HUDEP-2 (cell line): ENCODE results near the gene SRPRA.
"Not testable (repeated sequence)": the region's sequence is repeated elsewhere in the genome, so short reads cannot be mapped to it uniquely, and the experiment has no call there.

Experiments used
- DNase-seq, 76 experiments: peaks; one replicate each; lab custom pipeline; 2025; ENCODE audit not compliant: unreplicated experiment in 76 of 76; lab: John Stamatoyannopoulos, UW

SRPRA gene

DNA sequence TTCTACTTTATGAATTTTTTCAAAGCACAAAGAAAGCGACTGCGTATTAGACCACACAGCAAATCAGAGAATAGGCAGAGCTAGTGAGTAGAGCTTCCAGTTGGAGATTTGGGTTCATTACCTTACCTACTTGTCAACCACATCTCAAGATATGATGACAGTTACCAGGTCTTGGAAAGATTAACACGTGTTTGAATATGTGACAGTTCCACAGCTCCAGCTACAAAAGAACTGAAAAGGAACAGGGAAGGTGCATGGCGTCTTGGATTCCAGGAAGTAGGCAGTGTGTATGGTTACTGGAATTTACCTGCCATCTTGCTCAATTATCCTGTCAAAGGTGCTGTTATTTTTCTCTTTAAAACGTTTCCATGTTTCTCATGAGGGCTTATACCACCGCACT lies 19.5 kb upstream of the SRPRA start:
- no peak for DNase-seq

DNA sequence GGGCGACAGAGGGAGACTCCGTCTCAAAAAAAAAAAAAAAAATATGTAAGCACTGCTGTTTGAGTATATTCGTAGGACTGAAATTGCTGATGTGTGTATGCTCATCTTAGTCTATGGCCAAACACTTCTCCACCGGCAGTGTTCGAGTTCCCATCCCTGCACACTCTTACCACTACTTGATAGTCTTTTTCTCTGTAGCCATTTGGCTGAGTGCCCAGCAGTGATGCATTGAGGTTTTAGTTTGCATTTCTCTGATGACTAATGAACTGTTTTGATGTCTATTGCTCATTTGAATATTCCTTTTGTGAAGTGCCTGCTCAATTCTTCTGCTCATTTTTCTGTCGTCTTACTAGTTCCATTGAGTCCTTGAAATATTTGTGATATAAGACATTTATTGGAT lies 16.1 kb upstream of the SRPRA start:
- peak in 67 of 76 experiments; percentile 7 to 82 (median 50) for DNase-seq

DNA sequence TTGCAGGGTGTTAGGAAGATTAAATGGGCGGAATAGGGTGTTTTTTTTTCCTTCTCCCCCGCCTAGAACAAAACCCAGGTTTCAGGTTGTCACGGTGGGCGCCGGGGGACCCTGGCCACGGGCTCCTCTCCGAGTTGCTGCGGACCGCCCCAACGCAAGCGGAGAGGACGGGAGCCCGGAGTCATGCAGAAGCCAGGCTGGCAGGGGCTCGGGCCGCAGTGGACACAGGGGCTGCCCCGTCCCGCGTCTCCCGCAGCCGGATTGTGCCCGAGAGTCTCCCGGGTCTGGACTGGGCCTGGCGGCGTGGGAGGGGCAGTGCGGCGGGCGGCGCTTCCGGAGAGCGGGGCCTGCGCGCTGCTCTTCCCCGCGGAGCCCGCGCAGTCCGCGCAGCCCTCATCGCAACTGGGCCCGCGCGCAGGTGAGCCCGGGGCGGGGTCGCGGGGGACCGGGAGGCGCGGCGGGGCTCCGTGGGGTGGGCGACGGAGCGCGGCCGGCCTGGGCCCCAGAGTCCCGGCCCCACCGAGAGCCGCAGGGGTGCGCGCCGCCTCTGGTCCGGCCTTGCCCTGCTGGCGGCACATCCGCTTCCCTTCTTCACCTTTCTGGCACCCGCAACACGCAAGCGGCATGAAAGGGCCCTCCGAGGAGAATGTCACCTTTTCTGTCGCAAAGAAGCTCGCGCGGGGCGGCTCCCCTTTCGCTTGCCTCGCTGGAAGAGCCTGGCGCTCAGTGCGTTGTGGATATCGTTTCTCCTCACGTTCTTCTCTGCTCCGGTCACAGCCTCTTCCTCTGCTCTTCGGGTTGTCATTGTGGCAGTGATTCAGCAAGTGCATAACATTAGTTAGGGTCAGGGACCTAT lies 14.3 kb upstream of the SRPRA start, which contains the start of gene TIRAP:
Gene TIRAP (plus strand): TSS at position 358 of the 856 bp plus-strand sequence. CDS start 7,802 bp downstream, outside the sequence.
- DNase-seq, result peak in 28 of 76 experiments; percentile 5 to 55 (median 26)

DNA sequence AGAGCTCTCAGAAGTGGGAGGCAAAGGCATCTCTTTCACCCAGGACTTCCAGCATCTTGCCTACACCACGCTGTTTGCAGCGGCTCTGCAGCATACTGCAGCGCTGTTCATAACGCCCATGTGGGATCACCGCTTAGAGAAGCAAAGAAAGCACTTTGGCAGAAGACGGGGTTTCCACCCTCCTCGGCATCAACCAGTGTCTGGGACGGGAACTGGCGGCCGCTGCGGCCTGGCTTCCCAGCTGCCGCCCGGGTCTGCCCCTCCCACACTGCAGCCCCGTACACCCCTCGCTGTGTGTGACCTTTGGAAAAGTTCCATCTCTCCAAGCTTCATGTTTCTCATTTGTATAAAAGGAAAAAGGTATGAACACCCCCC lies 13.7 kb upstream of the SRPRA start:
- DNase-seq, result peak in 6 of 76 experiments; percentile 6 to 31 (median 8)

DNA sequence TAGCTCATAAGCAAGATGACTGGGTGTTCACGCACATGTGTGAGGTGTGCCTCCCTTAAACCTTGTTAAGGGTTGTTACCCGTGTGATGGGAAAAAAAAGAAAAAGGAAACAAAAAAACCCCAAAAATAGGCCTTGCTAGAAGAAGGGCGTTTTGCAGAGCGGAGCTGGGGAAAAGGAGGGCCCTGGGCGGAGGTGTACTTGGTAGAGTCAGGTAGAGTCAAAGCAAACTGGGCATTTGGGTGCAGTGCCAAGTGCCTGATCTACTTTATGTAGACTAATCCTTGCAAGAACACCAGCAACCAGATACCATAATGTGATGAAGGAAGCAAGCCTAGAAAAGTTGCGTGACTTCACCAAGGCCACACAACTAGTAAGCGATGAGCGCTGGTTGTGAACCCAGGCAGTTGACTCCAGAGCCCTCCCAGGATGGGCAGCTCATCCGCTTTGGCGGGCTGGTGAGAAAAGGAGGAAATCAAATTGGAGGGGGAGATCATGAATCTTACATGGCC lies 13.0 kb upstream of the SRPRA start:
- no peak for DNase-seq

DNA sequence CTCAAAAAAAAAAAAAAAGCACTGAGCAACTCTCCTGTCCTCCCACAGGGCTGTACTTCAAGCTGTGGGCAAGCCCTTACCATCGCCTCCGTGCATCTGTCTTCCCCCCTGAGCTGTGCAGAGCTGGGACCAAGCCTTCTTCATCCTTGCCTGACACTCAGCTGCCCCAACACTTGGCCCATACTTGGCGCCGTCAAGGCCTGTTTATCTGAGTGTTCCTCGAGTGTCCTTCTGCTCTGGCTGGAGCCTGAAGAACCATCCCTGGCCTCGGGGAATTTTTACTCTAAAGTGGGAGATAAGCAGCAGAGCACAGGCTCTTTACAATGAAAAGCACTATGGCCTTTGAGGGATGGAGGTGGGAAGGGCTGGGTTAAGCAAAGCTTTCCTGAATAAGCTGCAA lies 12.6 kb upstream of the SRPRA start:
- DNase-seq, result no peak

DNA sequence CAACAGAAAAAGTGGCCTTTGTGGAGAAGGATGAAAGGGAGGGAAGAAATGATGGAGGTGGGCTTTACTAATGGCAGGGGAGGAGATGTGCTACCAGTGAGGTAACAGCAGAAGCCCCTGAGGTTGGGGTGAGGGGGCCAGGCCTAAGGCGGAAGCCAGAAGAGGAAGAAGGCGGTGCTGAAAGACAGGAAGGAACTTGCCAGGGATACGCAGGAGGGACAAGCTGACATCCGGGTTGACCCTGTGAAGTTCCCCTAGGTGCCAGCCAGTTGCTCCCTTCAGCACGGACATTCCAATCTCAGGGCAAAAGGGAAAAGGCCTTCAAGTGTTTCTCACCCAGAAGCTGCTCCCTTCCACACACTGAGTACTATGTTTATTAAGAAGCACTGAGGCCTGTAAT lies 11.9 kb upstream of the SRPRA start:
- no peak for DNase-seq

DNA sequence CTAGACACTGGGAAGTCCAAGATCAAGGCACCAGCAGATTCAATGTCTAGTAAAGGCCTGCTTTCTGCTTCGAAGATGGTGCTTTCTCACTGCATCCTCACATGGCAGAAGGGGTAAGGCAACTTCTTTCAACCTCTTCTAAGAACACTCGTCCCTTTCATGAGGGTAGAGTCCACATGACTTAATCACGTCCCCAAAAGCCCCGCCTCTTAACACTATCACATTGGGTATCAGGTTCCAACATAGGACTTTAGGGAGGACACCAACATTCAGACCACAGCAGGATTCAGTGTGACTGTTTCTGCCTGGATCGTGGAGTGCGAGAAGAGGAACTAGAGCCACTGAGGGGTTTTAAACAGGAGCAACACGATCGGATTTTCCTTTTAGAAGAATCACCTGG lies 10.5 kb upstream of the SRPRA start:
- DNase-seq, result no peak

DNA sequence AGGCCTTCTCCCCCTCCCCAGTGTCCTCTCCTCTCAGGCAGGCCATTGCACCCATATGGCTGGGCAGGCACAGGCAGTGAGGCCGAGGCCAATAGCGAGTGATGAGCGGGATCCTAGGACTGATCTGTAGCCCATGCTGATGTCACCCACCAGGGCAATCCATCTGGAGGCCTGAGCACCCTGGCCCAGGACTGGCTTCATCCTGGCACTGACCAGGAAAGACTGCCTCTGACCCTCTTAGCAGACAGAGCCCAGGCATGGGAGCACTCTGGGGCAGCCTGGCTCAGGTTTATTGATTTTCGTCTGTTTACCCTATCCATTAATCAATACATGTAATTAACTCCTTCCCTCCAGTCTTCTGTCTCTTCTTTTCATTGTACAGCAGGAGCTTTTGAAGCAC lies 9.1 kb upstream of the SRPRA start:
- DNase-seq, result no peak

DNA sequence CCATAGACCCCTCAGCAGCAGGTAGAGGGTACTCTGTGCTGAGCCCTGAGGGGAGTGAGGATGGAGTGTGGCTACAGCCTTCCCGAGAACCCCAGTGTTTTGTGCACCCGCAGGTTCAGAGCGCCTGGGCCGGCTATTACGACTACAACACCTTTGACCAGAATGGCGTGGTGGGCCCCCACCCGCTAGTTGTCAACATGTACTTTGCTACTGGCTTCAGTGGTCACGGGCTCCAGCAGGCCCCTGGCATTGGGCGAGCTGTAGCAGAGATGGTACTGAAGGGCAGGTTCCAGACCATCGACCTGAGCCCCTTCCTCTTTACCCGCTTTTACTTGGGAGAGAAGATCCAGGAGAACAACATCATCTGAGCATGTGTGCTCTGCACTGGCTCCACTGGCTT lies 8.6 kb upstream of the SRPRA start:
- no peak for DNase-seq

DNA sequence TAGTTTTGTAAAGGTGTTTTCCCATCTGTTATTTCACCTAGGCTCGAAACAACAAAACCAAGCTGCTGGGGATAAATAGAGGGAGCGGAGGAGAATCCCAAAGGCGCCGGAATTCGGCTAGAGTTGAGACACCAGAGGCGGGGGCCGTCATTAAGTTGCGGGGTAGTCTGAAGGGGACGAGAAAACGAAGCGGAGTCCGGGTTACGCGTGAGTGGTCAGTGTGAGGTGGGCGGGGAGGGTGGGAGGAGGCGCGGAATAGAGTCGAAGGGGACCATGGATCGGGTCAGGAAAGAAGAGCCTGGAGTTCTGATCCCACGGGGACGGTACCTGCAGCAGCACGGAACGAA lies 361 bp downstream of the SRPRA start:
- DNase-seq, result no peak

DNA sequence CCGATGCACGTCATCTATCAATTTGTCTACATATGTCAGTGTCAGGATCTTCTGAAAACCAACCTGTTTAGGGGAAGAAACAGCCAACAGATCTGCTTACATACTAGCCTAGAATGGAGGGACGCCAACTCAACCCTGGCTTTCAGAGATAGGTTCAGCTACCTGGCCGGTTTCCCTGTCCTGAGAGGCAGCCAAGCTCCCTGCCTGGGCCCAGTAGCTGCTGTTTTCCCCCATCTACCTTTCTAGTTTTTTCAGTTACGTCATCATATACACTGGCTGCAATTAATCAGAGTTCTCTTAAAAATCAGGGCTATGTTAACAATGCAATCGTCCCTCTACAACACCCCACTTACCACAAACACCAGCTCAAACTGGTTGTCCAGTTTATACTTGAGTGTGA lies 1.0 kb downstream of the SRPRA start:
- DNase-seq, result no peak

DNA sequence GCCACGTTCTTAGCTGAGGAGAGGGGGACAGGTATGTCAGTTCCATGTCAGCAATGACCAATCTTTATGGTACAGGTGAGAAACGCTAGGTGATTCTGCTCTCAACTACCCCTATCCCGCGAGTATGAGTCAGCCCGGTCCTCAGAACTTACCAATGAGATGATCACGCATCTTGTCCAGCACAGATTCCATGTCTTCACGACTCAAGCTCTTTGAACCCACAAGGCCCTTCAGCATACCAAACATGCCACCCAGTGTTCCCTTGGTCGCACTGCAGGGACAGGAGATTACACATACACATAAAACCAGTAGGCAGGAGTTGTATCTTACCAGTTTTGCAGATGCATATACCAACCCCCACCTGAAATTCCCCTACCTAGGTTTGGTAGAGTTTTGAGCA lies 2.9 kb downstream of the SRPRA start:
- DNase-seq, result no peak

DNA sequence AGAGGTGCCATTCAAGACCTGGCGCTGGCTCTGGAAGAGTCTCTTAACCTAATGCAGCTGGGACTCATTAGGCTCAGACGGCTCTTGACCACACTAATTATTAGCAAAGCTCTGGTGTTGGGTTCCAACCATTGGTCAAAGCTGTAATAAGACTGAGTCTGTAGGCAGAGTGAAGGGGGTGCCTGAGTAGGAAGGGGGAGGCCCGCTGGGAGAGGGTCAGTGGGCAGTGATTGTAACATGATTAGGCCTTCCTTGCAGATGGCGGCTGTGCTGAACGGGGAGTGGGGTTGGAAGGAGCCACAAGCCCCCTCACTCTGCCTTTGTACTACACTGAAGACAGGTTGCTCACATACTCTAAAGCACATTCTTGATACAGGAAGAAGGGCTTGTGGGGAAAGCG lies 5.2 kb downstream of the SRPRA start:
- no peak for DNase-seq

DNA sequence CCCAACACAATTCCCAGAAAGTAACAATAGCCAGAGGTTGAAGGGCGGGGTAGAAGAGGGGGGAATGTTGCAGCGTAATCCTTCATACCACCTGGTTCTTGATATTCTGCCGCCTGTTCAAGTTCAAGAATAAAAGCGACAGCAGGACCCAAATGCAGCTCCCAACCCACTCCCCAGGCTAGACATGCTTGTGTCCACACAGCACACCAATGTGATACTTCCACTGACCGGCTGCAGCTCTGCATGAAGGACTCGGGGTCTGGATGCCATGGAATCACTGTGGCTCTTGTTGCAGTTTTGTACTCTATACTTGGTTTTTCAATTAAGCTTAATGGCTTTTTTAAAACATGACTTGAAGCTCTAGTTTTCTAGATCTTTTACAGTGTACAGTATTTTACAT lies 6.5 kb downstream of the SRPRA start:
- no peak for DNase-seq

DNA sequence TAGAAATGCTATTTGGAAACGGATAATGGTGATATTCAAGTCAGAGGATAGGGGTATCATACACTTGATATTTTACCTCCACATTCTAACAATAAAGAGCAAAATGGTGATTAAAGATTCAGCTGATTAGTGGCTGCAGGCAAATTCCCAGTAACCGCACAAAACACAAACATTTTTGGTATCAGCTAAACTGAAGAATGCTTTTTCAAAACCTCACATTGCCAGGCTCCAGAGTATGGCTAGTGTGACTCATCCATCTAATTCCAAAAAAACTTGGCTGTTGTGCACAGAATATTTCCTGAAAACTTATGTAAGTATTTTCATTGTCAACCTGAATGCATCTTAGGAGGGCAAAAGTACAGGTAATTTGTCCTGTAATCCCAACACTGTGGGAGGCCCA lies 10.9 kb downstream of the SRPRA start:
- no peak for DNase-seq

DNA sequence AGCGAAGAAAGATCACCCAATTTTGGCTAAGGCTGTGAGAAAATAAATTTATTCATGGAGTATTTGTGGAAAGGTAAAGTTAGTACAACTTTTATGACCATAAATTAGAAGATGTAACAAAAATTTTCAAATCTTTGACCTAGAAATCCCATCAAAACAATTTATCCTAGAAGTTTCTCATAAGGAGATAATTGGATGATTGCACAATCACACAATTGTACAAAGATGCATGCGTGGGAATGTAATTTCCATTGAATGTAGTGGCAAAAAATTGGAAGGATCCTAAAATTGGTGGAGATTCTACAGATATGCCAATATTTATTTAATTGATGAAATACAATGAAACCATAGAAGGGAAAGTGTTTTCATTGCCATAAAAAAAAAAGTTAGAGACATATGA lies 11.6 kb downstream of the SRPRA start:
- no peak for DNase-seq

DNA sequence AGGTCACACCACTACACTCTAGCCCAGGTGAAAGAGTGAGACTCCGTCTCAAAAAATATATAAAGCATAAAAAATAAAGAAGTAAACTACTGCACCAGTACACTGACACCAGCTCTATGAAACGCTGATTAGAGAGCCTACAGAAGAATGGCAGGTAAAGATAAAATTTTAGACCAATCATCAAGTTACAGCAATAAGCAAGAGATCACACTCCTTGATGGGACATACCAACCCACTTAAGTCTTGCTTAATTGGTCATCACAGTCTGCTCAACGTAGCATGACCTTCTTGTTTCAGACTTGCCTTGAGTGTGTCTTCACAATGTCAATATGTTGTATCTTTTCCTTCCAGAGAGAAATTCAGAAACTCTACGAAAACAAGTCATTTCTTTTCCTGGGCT lies 12.5 kb downstream of the SRPRA start:
- no peak for DNase-seq

DNA sequence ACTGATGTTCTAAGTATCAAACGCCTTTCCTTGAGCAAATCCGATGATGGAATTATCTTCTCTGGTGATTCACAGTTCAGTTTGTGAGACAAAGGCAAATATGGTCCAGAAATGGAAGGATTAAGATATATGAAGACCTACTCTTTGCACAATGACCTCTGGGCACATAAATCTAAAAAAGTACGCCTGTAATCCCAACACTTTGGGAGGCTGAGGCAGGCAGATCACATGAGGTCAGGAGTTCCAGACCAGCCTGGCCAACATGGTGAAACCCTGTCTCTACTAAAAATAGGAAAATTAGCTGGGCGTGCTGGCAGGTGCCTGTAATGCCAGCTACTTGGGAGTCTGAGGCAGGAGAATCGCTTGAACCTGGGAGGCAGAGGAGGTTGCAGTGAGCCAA lies 13.2 kb downstream of the SRPRA start:
- not testable (repeated sequence) for DNase-seq

DNA sequence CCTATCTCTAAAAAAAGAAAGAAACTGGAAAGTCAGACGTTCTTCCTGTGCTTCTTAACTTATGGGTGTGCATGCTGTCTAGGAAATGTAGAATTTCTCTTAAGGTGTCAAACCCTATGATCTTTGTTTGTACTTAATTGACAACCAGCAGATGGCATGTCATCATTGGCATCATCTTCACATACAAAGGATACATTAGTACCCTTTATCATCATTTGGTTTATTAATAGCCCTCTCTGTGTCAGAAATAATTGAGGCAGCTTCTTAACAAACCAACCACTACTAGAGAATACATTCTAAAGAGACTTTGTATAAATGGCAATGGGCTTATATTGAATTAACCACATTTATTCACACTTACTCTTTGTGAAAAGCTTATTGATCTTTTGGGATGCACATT lies 13.9 kb downstream of the SRPRA start:
- no peak for DNase-seq

DNA sequence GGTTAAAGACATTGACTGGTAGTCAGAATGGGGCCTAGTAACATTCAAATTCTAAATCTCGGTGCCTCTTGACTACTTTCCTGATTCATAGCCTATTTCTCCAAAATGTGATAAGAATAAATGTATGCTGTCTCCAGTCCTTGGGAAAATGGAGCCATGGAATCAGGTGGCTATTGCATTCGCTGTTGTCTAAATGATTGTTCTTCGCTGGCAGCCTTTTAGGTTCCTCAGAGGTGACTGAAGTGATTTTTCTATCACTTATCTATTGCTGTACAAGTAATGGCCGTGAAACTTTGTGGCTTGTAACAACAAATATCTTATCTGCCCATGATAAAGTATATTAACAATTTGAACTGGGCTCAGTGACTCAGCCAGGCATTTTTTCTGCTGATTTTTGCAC lies 15.4 kb downstream of the SRPRA start:
- DNase-seq, result no peak

DNA sequence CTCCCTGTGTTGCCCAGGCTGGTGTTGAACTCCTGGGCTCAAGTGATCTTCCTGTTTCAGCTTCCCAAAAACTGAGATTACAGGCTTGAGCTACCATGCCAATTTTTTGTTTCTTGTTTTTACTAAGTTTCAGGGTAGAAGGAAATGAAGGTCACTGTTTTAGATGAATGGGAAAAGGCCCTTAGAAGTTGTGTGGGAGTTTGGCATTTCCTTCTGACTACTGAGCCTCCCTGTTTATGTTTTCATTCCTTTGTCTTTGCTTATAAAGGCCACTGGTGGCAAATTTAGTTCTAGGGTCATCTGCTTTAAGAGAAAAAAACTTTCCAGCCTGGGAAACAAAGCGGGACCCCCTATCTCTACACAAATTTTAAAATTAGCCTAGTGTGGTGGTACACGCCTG lies 22.1 kb downstream of the SRPRA start:
- no peak for DNase-seq

DNA sequence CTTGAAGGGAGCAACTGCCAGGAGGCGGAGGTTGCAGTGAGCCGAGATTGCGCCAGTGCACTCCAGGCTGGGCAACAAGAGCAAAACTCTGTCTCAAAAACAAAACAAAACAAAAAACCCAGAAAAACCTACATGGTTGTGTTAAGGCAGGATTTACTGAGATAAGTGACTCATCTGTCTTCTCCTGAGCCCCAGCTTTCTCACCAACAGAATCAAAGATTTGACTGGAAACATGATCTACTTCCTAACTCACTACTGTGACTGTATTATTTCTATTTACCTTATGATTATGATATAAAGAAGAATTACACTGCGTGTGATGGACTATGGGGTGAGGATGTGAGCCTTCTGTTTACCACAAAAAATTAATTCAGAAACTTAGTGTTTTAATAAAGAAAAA lies 35.3 kb downstream of the SRPRA start:
- DNase-seq, result no peak
